T-cell (primary cell): ENCODE results near the gene FOXD3. TPM values are rescaled to one million over a fixed set of nuclear protein-coding genes. Genes with fewer than 3 reads are reported as not detected.
A peak's percentile ranks its signal among the peaks of the same experiment; 100 is the strongest.

Source experiments
- ATAC-seq, 4 experiments: fragments of 200-7000 bp in 3 of 4; fragments of 150-1000 bp in 1 of 4; cut with Tn5 transposase; replicated peaks in 1 of 4; 1 replicate in 3 of 4; 2 replicates in 1 of 4; pipeline ENCODE4 v1.10.0; 2021; ENCODE audit warnings: moderate library complexity in 3 of 4, mild to moderate bottlenecking in 2 of 4, moderate number of reproducible peaks in 1 of 4
- CTCF ChIA-PET, 2 donors: fragments of 300-600 bp; sonication (Branson Sonifier 250); formaldehyde crosslinking; loops; one replicate each; lab custom pipeline; 2022; ENCODE audit warnings: antibody characterized with exemption in 2 of 2; lab: Charles Lee
- POLR2A ChIA-PET, 2 donors: fragments of 300-600 bp; sonication (Branson Sonifier 250); formaldehyde crosslinking; loops; one replicate each; lab custom pipeline; 2022; ENCODE audit warnings: antibody characterized with exemption in 2 of 2; lab: Charles Lee
- DNase-seq, 35 experiments: peaks; one replicate each; pipeline versions ENCODE4 v3.0.0 to v3.0.0-alpha.2; 2013 to 2023
- H3K27ac ChIP-seq: one replicate; pipeline ENCODE4 v1.5.1; 2013; ENCODE audit warnings: low read length
- H3K27me3 ChIP-seq, 2 experiments: replicated peaks in 1 of 2; 1 replicate in 1 of 2; 2 replicates in 1 of 2; pipeline versions ENCODE4 v1.6.1 to v1.7.0; 2013; ENCODE audit warnings: low read length in 1 of 2, mixed read lengths in 1 of 2; ENCODE audit not compliant: control insufficient read depth in 2 of 2, insufficient read depth in 2 of 2; ENCODE audit errors: extremely low read depth in 1 of 2
- H3K36me3 ChIP-seq, 2 donors: 1 replicate in 1 of 2; 2 replicates in 1 of 2; pipeline versions ENCODE4 v1.6.1 to v1.7.0; 2013; ENCODE audit warnings: low read length in 1 of 2; ENCODE audit not compliant: control insufficient read depth in 2 of 2, insufficient read depth in 1 of 2; ENCODE audit errors: extremely low read depth in 1 of 2
- H3K4me1 ChIP-seq, 2 experiments: 1 replicate in 1 of 2; 2 replicates in 1 of 2; pipeline versions ENCODE4 v1.6.1 to v1.7.0; 2013; ENCODE audit warnings: low read length in 2 of 2, mixed read lengths in 1 of 2; ENCODE audit not compliant: insufficient read depth in 2 of 2, control insufficient read depth in 1 of 2; ENCODE audit errors: extremely low read depth in 1 of 2
- H3K4me3 ChIP-seq, 2 donors: 1 replicate in 1 of 2; 2 replicates in 1 of 2; pipeline versions ENCODE4 v1.5.1 to v1.7.0; 2013; ENCODE audit warnings: mild to moderate bottlenecking in 2 of 2, low read length in 1 of 2, moderate library complexity in 1 of 2; ENCODE audit not compliant: control insufficient read depth in 1 of 2; ENCODE audit errors: extremely low read depth in 1 of 2
- H3K9me3 ChIP-seq: 2 replicates; pipeline ENCODE4 v1.7.0; 2013
- H3K27ac Mint-ChIP-seq, 2 donors: one replicate each; pipeline ENCODE4 v1.8.0; 2020 to 2021; ENCODE audit warnings: mild to moderate bottlenecking in 2 of 2, mixed read lengths in 2 of 2
- H3K27me3 Mint-ChIP-seq, 2 donors: one replicate each; pipeline ENCODE4 v1.8.0; 2021 to 2022; ENCODE audit warnings: mixed read lengths in 2 of 2
- H3K36me3 Mint-ChIP-seq: one replicate; pipeline ENCODE4 v1.8.0; 2021; ENCODE audit warnings: mixed read lengths
- H3K4me1 Mint-ChIP-seq, 3 donors: one replicate each; pipeline ENCODE4 v1.8.0; 2020 to 2022; ENCODE audit warnings: mixed read lengths in 3 of 3, mild to moderate bottlenecking in 1 of 3
- H3K4me3 Mint-ChIP-seq, 3 donors: one replicate each; pipeline ENCODE4 v1.8.0; 2020 to 2022; ENCODE audit warnings: mild to moderate bottlenecking in 3 of 3, mixed read lengths in 3 of 3, moderate library complexity in 3 of 3
- H3K9me3 Mint-ChIP-seq, 3 donors: one replicate each; pipeline ENCODE4 v1.8.0; 2020 to 2022; ENCODE audit warnings: mixed read lengths in 3 of 3
- WGBS: methylation state at CpG from one replicate; pipeline ENCODE4 v1.1.5; 2013; ENCODE audit warnings: missing lambda C conversion rate; ENCODE audit not compliant: insufficient coverage; 5-methylcytosine and 5-hydroxymethylcytosine counted together
- total RNA-seq, 35 experiments: library from RNA in 6 of 35; stranded (reverse) in 6 of 35; fragments of 120-200 nt in 1 of 35; gene quantifications; one replicate each; pipeline versions ENCODE4 v1.2.1 to v1.2.4 and lab custom pipeline; 2013 to 2026

The FOXD3 gene
- total RNA-seq, 5 donors from 2014 or later (not counting 1 experiment from before 2014, with no cell fraction given), result not detected

DNA sequence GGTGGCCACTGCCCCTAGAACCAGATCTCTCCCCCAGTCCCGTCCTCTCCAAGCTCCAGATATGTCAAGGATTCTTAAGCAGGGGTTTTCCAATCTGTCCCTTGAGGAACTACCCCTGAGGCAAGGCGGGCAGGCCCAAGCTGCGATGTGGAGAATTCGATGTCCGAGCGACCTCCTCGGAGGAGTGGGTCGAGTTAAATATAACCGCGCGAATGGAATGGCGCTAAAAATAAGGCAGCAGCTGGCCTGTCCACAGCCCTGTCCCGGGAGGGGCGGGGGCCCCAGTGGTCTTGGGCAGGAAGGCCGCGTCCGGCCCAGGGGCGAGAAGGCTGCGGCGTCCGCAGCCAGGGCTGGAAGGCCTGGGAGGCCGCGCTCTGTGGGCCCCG lies 5.8 kb upstream of the FOXD3 start:
- ChIA-PET CTCF (no interaction called here), POLR2A (no interaction called here)
- Histone ChIP-seq H3K36me3 (no peaks in the 10 kb centered on the region), H3K4me1 (peaks cover 0 to 33% of the 10 kb centered on the region in 2 experiments), H3K4me3 (no peak overlapping the region), H3K27ac (no peak overlapping the region), H3K9me3 (no peaks in the 10 kb centered on the region), H3K27me3 (peaks cover 28 to 63% of the 10 kb centered on the region in 2 experiments)
- ATAC-seq (peak in 1 of 4 experiments; percentile 15), DNase-seq (no peak)
- H3K27ac Mint-ChIP-seq, result no peak overlapping the region
- 31% methylated on average over 23 of the region's 24 CpGs for WGBS
- H3K4me1 Mint-ChIP-seq, result peaks cover 27 to 32% (median 30%) of the 10 kb centered on the region in 3 donors
- H3K36me3 Mint-ChIP-seq, result peaks cover 12% of the 10 kb centered on the region
- peak overlapping the region in 2 of 3 donors; percentile 18 to 41 for H3K4me3 Mint-ChIP-seq
- peaks cover 6 to 10% (median 6%) of the 10 kb centered on the region in 3 donors for H3K9me3 Mint-ChIP-seq
- peaks cover 61 to 69% of the 10 kb centered on the region in 2 donors for H3K27me3 Mint-ChIP-seq

- peaks cover 3 to 39% of the 10 kb centered on the region in 2 experiments for H3K4me1 ChIP-seq
- H3K36me3 ChIP-seq, result no peaks in the 10 kb centered on the region
- peak overlapping the region in 1 of 2 donors; percentile 0 for H3K4me3 ChIP-seq
- WGBS, result 2% methylated on average over 76 of the region's 80 CpGs
- Mint-ChIP-seq H3K4me3 (peak overlapping the region; percentile 53 to 60 (median 55)), H3K27ac (no peak overlapping the region), H3K36me3 (peaks cover 15% of the 10 kb centered on the region), H3K9me3 (peaks cover 6 to 12% (median 6%) of the 10 kb centered on the region in 3 donors), H3K4me1 (peaks cover 31 to 36% (median 33%) of the 10 kb centered on the region in 3 donors), H3K27me3 (peaks cover 65 to 73% of the 10 kb centered on the region in 2 donors)
- CTCF ChIA-PET, result interaction anchor here in 1 of 2 donors (0.5 kb wide), 1 partner anchor 931 kb away, joined by 3 read pairs; no protein-coding TSS in a partner anchor
- no peak overlapping the region for H3K27ac ChIP-seq
- peak; percentile 23 to 70 (median 34) for ATAC-seq
- POLR2A ChIA-PET, result no interaction called here
- DNase-seq, result peak in 7 of 35 experiments; percentile 6 to 52 (median 46)
- no peaks in the 10 kb centered on the region for H3K9me3 ChIP-seq
- H3K27me3 ChIP-seq, result peaks cover 28 to 67% of the 10 kb centered on the region in 2 experiments
Measured at GRCh38 chr1:63316984-63317816, 5.2 kb upstream of the FOXD3 start.

DNA sequence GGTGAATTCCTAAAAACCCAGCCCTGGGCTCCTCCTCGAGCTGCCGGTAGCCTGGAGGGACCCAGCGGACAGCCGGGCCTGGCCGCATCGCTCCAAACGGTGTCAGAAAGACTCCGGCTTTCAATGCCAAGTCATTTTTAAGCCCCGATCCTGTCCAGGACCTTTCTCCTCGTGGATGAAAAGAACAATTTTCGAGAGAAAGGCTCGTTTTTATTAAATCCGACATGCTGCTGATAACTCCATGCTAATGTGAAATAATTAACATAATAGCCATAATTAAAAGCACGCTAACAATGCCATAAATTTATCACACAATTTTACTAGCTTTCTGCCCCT lies 4.6 kb upstream of the FOXD3 start:
- peaks cover 28 to 72% of the 10 kb centered on the region in 2 experiments for H3K27me3 ChIP-seq
- no peak for DNase-seq
- POLR2A ChIA-PET, result no interaction called here
- H3K4me3 ChIP-seq, result peak overlapping the region in 1 of 2 donors; percentile 0
- H3K4me1 ChIP-seq, result peaks cover 9 to 44% of the 10 kb centered on the region in 2 experiments
- Mint-ChIP-seq H3K27ac (no peak overlapping the region), H3K4me1 (peaks cover 31 to 38% (median 33%) of the 10 kb centered on the region in 3 donors), H3K9me3 (peaks cover 6 to 12% (median 6%) of the 10 kb centered on the region in 3 donors), H3K36me3 (peaks cover 15% of the 10 kb centered on the region), H3K4me3 (peak overlapping the region; percentile 53 to 60 (median 55)), H3K27me3 (peaks cover 62 to 72% of the 10 kb centered on the region in 2 donors)
- H3K27ac ChIP-seq, result no peak overlapping the region
- H3K9me3 ChIP-seq, result no peaks in the 10 kb centered on the region
- 21% methylated on average over 8 of the region's 14 CpGs for WGBS
- ATAC-seq, result no peak
- no peaks in the 10 kb centered on the region for H3K36me3 ChIP-seq
- CTCF ChIA-PET, result no interaction called here

- H3K27ac ChIP-seq, result no peak overlapping the region
- Mint-ChIP-seq H3K4me1 (peaks cover 32 to 40% (median 33%) of the 10 kb centered on the region in 3 donors), H3K4me3 (peak overlapping the region; percentile 17 to 60 (median 53)), H3K9me3 (peaks cover 6 to 12% (median 6%) of the 10 kb centered on the region in 3 donors), H3K27ac (peak overlapping the region in 1 of 2 donors; percentile 43), H3K27me3 (peaks cover 62 to 73% of the 10 kb centered on the region in 2 donors), H3K36me3 (peaks cover 15% of the 10 kb centered on the region)
- peaks cover 23 to 77% of the 10 kb centered on the region in 2 experiments for H3K27me3 ChIP-seq
- POLR2A ChIA-PET, result no interaction called here
- WGBS, result 55% methylated on average over 7 of the region's 28 CpGs
- ATAC-seq, result no peak
- H3K4me1 ChIP-seq, result peaks cover 12 to 48% of the 10 kb centered on the region in 2 experiments
- no peaks in the 10 kb centered on the region for H3K9me3 ChIP-seq
- H3K36me3 ChIP-seq, result no peaks in the 10 kb centered on the region
- CTCF ChIA-PET, result no interaction called here
- DNase-seq, result no peak
- no peak overlapping the region for H3K4me3 ChIP-seq
Measured at GRCh38 chr1:63318201-63318979, 4.0 kb upstream of the FOXD3 start.

DNA sequence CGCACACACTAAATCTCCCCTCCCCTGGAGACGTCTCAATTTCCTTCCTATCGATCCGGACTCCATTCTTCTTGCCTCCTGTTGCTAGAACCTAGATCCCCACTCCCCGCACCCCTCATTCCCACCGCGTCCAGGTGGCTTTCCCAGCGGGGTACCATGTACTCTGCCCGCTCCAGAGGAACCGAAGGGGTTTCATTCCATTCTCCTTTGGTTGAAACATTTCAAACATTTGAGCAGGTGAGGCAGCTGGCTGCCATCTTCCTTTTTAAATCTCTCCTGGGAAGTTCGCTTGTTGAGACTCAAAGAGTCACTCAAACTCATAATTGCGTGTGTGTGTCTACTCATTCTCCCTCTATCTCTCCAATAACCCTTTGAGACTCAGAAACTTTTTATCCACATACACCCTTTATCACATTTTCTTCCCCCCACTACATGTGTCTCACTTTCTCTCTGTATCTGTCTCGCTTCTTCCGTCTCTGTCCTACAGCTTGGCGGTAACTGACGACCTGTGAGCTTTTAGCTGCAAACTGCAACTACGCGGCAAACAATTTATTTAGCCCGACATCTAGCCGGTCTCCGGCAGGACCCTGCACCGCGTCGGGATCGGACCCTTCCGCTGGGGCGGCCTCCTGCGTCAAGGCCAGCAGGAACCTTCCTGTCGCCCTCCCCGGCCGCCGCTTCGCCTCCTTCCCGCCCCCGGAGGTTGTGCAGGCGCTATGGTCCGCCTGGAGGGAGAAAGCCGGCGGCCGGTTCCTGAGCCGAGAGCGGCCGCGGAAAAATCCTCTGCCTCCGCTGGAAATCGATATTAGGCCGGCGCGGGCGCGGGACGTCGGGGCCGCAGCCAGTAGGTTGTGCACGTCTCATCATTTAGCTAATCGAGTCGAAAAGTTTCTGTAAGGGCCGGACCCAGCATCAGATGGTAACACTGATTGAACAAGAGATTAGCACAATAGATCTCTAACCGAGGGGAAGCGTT lies 3.0 kb upstream of the FOXD3 start:
- WGBS, result 14% methylated on average over 57 of the region's 60 CpGs
- Histone ChIP-seq H3K27ac (no peak overlapping the region), H3K9me3 (no peaks in the 10 kb centered on the region), H3K4me1 (peaks cover 14 to 55% of the 10 kb centered on the region in 2 experiments), H3K36me3 (no peaks in the 10 kb centered on the region), H3K4me3 (no peak overlapping the region), H3K27me3 (peaks cover 22 to 83% of the 10 kb centered on the region in 2 experiments)
- peaks cover 6 to 12% (median 6%) of the 10 kb centered on the region in 3 donors for H3K9me3 Mint-ChIP-seq
- DNase-seq, result peak in 2 of 35 experiments; percentile 8 to 18
- peaks cover 34 to 42% (median 34%) of the 10 kb centered on the region in 3 donors for H3K4me1 Mint-ChIP-seq
- CTCF ChIA-PET, result interaction anchor here (0.6 to 1.2 kb wide), 3 partner anchors 9 to 218 kb away, joined by 3 to 7 read pairs (median 3); no protein-coding TSS in a partner anchor
- peaks cover 56 to 67% of the 10 kb centered on the region in 2 donors for H3K27me3 Mint-ChIP-seq
- POLR2A ChIA-PET, result no interaction called here
- H3K27ac Mint-ChIP-seq, result peak overlapping the region in 1 of 2 donors; percentile 67
- peak overlapping the region in 2 of 3 donors; percentile 39 to 60 for H3K4me3 Mint-ChIP-seq
- ATAC-seq, result no peak
- peaks cover 15% of the 10 kb centered on the region for H3K36me3 Mint-ChIP-seq
